ENCODE data around the gene TMEM243. TPM values are rescaled to one million over a fixed set of nuclear protein-coding genes. Genes with fewer than 3 reads are reported as not detected.

Gene TMEM243
- total RNA-seq, 1 experiment from 2014 or later: 23.5 TPM

GRCh38 chr7:87225696-87226095 is 6.2 kb upstream of the TMEM243 start:
- H3T11ph ChIP-seq (ENCODE audit: low read length): no peak overlapping the region
- no peaks in the 10 kb centered on the region for H3K9me3 ChIP-seq (ENCODE audit: control insufficient read depth, low read depth, low read length)
- Mint-ChIP-seq H3K36me3 (ENCODE audit: insufficient read depth in 1 of 3, low read depth in 3 of 3) (no peaks in the 10 kb centered on the region), H3K9me3 (no peaks in the 10 kb centered on the region), H3K27me3 (ENCODE audit: low read depth) (peaks cover 16% of the 10 kb centered on the region), H3K4me1 (peaks cover 4% of the 10 kb centered on the region in 2 experiments), H3K4me3 (no peak overlapping the region), H3K27ac (no peak overlapping the region)
- H3K14ac ChIP-seq (ENCODE audit: insufficient read depth, low read length): no peak overlapping the region
- H4K8ac ChIP-seq (replicated peaks; ENCODE audit: insufficient read length, low read depth, low read length): no peak overlapping the region
- H3K79me2 ChIP-seq (ENCODE audit: insufficient read depth, low read length): no peaks in the 10 kb centered on the region
- peaks cover 7% of the 10 kb centered on the region; the same call in 1 of the 2 replicates for H3K27me3 ChIP-seq (ENCODE audit: insufficient read depth, low read length)
- no CpG with 5 or more reads among the region's 1 CpG for WGBS (ENCODE audit: extremely low coverage, insufficient read length, low lambda C conversion rate)
- H2BK15ac ChIP-seq (ENCODE audit: low read depth, low read length): no peak overlapping the region
- no peak overlapping the region for H3K56ac ChIP-seq (ENCODE audit: insufficient read length, low read depth, low read length)
- H4K91ac ChIP-seq (ENCODE audit: insufficient read length, low read depth, low read length): no peak overlapping the region
- no peak for DNase-seq
- TF ChIP-seq CTCF (conservative IDR thresholded peaks at IDR 0.05): no peak; the same call in 2 of the 3 replicates
- H3K27ac ChIP-seq (ENCODE audit: insufficient read length, low read depth, low read length): no peak overlapping the region
- H2BK120ac ChIP-seq (ENCODE audit: low read depth, low read length, poor library complexity, severe bottlenecking): no peak overlapping the region
- no peak overlapping the region for H3K4me2 ChIP-seq (ENCODE audit: insufficient read depth, insufficient read length, low read length)
- H3K18ac ChIP-seq (ENCODE audit: insufficient read length, low read depth, low read length): no peak overlapping the region
- H3K23me2 ChIP-seq (ENCODE audit: insufficient read length, low read depth, low read length, poor library complexity, severe bottlenecking): peaks cover 3% of the 10 kb centered on the region
- H2AK5ac ChIP-seq (ENCODE audit: insufficient read length, low read length): no peak overlapping the region
- no peak overlapping the region for H4K5ac ChIP-seq (ENCODE audit: insufficient read length, low read depth, low read length)
- H2BK12ac ChIP-seq (ENCODE audit: insufficient read length, low read depth, low read length): no peak overlapping the region
- no peaks in the 10 kb centered on the region for H3K79me1 ChIP-seq (ENCODE audit: insufficient read depth, low read depth, low read length, poor library complexity, severe bottlenecking)
- H4K20me1 ChIP-seq (ENCODE audit: control insufficient read depth, insufficient read depth, insufficient read length): no peaks in the 10 kb centered on the region
- H3K4ac ChIP-seq (ENCODE audit: low read depth, low read length): no peak overlapping the region
- H3K23ac ChIP-seq (ENCODE audit: insufficient read length, low read depth, low read length): no peak overlapping the region
- no peak overlapping the region for H2BK5ac ChIP-seq (ENCODE audit: insufficient read length, low read length)
- H3K9ac ChIP-seq (ENCODE audit: extremely low read depth, insufficient read length, low read length): no peak overlapping the region
- no peak overlapping the region for H2BK20ac ChIP-seq (ENCODE audit: low read depth, low read length, poor library complexity, severe bottlenecking)
- H2AFZ ChIP-seq (ENCODE audit: low read length): no peak overlapping the region
- H3K4me1 ChIP-seq (ENCODE audit: insufficient read depth, low read length): 0 out of 2 replicates have a peak, but pooled peaks cover 2% of the 10 kb centered on the region
